ENCODE results near the gene PIK3R3. TPM values are rescaled to one million over a fixed set of nuclear protein-coding genes. Genes with fewer than 3 reads are reported as not detected.

PIK3R3 gene
- total and polyA plus RNA-seq, 8 donors, result 3.4 to 33.8 (median 12.4) TPM

DNA sequence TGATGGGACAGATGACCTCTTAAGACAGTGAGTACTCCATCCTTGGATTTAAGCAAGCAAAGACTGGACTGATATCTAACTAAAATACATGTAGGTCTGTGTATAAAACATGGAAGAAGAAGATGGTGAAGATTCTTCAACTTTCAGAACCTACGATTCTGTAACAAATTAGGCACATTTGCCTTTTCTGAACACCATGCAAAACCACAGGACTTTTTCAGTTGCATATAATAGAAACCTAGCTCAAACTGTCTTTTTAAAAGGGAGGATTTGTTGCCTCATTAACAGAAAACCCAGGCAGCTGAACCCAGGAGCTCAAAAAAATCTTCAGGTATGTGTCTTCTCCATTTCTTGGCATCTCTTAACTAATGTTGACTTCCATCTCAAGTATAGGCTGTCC, 27.8 kb upstream of the PIK3R3 start:
- Histone ChIP-seq H3K4me3 (no peak overlapping the region), H3K36me3 (no peaks in the 10 kb centered on the region), H3K27ac (no peak overlapping the region), H3K4me1 (no peaks in the 10 kb centered on the region), H3K9me3 (no peaks in the 10 kb centered on the region), H3K27me3 (no peaks in the 10 kb centered on the region)
- intact Hi-C loops (cut with DNase I; ENCODE audit: low total_unique reads), result no loop called here
- 87 to 95% (median 92%) methylated on average over 1 of the region's 1 CpG for WGBS, 5 donors
- TF ChIP-seq, protein P1, sequence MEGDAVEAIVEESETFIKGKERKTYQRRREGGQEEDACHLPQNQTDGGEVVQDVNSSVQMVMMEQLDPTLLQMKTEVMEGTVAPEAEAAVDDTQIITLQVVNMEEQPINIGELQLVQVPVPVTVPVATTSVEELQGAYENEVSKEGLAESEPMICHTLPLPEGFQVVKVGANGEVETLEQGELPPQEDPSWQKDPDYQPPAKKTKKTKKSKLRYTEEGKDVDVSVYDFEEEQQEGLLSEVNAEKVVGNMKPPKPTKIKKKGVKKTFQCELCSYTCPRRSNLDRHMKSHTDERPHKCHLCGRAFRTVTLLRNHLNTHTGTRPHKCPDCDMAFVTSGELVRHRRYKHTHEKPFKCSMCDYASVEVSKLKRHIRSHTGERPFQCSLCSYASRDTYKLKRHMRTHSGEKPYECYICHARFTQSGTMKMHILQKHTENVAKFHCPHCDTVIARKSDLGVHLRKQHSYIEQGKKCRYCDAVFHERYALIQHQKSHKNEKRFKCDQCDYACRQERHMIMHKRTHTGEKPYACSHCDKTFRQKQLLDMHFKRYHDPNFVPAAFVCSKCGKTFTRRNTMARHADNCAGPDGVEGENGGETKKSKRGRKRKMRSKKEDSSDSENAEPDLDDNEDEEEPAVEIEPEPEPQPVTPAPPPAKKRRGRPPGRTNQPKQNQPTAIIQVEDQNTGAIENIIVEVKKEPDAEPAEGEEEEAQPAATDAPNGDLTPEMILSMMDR (IDR thresholded peaks at IDR 0.05), result no peak
- TF ChIP-seq POLR2A (IDR thresholded peaks at IDR 0.05), result no peak
- no peak for TF ChIP-seq EP300 (IDR thresholded peaks at IDR 0.05)
- DNase-seq, result no peak

DNA sequence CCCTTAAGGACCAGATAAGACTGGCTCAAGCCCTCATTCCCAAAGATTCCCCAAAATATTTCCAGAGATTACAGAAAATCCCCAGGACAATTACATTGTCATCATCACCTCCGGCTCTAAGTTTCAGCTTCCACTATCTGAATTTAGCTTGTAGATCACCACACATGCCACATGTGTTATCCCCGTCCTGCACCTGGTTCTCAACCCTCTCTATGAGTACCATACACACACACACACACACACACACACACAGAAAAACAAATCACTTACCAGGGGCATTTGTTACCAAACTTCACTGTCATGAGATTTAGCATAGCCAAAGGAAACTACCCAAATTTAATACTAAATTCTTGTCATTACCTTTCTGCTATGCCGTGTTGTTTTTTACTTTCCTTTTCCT, 27.1 kb upstream of the PIK3R3 start:
- TF ChIP-seq, protein P1 (IDR thresholded peaks at IDR 0.05), result no peak
- TF ChIP-seq EP300 (IDR thresholded peaks at IDR 0.05) (no peak), POLR2A (IDR thresholded peaks at IDR 0.05) (no peak), POLR2AphosphoS5 (IDR thresholded peaks at IDR 0.05) (no peak)
- Histone ChIP-seq H3K36me3 (no peaks in the 10 kb centered on the region), H3K9me3 (no peaks in the 10 kb centered on the region), H3K4me3 (no peak overlapping the region), H3K27me3 (no peaks in the 10 kb centered on the region), H3K4me1 (no peaks in the 10 kb centered on the region), H3K27ac (no peak overlapping the region)
- DNase-seq, result no peak
- intact Hi-C loops (cut with DNase I; ENCODE audit: low total_unique reads), result no loop called here
- 71 to 77% (median 74%) methylated on average over 3 of the region's 3 CpGs for WGBS, 5 donors

DNA sequence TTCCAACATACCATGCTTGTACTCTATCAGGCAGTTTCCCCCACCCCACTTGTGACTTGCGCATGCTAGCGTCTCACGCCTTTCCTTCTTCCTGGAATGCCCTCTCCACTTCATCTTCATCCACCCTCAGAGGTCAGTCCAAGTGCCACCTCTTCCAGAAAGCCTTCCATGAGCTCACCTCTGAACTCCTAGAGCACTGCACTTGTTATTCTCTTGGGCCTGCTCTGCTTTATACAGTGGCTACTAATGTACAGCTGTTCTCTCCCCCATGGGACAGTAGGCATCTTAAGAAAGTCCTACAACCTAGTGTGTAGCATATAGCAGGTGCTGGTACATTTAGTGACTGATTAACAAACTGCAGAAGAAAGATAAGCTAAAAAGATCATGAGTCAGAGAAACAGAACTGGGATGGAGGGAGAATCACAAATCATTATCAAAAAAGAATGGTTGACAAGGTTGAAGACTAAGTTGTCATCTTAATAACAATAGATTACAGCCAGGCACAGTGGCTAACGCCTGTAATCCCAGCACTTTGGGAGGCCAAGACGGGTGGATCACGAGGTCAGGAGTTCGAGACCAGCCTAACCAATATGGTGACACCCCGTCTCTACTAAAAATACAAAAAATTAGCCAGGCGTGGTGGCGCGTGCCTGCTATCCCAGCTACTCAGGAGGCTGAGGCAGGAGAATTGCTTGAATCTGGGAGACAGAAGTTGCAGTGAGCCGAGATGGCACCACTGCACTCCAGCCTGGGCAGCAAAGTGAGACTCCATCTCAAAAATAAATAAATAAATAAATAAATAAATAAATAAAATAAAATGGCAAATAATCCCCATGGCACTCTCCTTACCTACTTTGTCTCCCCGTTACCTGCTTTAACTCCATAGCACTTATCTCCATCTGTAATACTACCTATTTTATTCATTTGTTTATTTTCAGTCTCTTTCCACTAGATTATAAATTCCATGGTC, 26.2 kb upstream of the PIK3R3 start:
- H3K9me3 ChIP-seq, result no peaks in the 10 kb centered on the region
- TF ChIP-seq EP300 (IDR thresholded peaks at IDR 0.05), result no peak
- TF ChIP-seq, protein P1 (IDR thresholded peaks at IDR 0.05), result no peak
- no peak for TF ChIP-seq POLR2A (IDR thresholded peaks at IDR 0.05)
- TF ChIP-seq POLR2AphosphoS5 (IDR thresholded peaks at IDR 0.05), result no peak
- 87 to 92% (median 90%) methylated on average over 13 of the region's 13 CpGs for WGBS, 5 donors
- no peak overlapping the region for H3K27ac ChIP-seq
- H3K4me1 ChIP-seq, result no peaks in the 10 kb centered on the region
- H3K36me3 ChIP-seq, result no peaks in the 10 kb centered on the region
- H3K27me3 ChIP-seq, result no peaks in the 10 kb centered on the region
- intact Hi-C loops (cut with DNase I; ENCODE audit: low total_unique reads), result no loop called here
- no peak overlapping the region for H3K4me3 ChIP-seq
- no peak for DNase-seq

DNA sequence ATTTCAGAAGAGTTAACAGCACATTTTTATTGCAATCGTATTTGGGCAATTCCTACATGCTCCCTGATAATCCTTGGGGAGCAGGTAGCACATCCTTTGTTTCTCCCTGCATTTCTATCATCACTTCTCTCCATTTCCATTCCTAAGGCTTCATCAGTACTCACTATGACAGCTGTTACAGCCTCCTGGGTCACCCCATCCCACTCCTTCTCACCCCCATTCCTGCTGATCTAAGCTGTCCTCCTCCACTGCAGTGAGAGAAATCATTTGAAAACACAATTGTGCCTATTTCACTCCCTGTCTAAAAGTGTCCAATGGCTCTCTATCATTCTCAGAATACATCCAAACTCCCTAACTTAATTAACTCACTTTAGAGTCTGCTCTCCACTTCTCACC, 25.5 kb upstream of the PIK3R3 start:
- intact Hi-C loops (cut with DNase I; ENCODE audit: low total_unique reads), result no loop called here
- Histone ChIP-seq H3K27me3 (no peaks in the 10 kb centered on the region), H3K27ac (no peak overlapping the region), H3K36me3 (no peaks in the 10 kb centered on the region), H3K4me1 (no peaks in the 10 kb centered on the region), H3K4me3 (no peak overlapping the region), H3K9me3 (no peaks in the 10 kb centered on the region)
- TF ChIP-seq EP300 (IDR thresholded peaks at IDR 0.05) (no peak), POLR2A (IDR thresholded peaks at IDR 0.05) (no peak), POLR2AphosphoS5 (IDR thresholded peaks at IDR 0.05) (no peak)
- TF ChIP-seq, protein P1 (IDR thresholded peaks at IDR 0.05), result no peak
- no peak for DNase-seq
- 88 to 100% (median 100%) methylated on average over 1 of the region's 1 CpG for WGBS, 5 donors

All from stomach (tissue), 9 donors.